ENCODE results near the gene GREB1L.

DNA sequence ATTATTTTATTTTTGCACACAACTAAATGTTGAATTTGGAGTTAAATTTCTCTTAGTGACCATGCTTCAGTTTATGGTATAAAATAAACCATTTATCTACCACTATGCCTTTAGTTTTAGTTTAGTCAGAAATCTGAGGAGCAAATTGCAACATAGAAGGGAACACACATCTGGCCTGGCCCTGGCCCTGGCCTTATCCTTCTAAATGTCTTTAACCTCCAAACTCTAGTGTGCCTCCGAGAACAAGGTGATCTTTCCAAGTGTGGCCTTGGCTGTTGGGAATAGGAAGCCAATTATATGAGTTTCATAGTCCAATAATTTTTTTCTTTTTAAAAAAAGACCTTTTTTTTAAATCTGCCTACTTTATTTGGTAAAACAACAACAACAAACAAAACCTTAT is 31.8 kb upstream of the GREB1L start:
- TF ChIP-seq MYBL2 (CRISPR knock-in tag; IDR thresholded peaks at IDR 0.05) (no peak), HMGA2 (CRISPR knock-in tag; IDR thresholded peaks at IDR 0.05) (no peak), JUN (CRISPR knock-in tag; IDR thresholded peaks at IDR 0.05) (no peak), CREB1 (CRISPR knock-in tag; IDR thresholded peaks at IDR 0.05) (no peak), FOXJ3 (CRISPR knock-in tag; IDR thresholded peaks at IDR 0.05; ENCODE audit: borderline replicate concordance) (no peak), JAZF1 (CRISPR knock-in tag; IDR thresholded peaks at IDR 0.05) (no peak), PRDM15 (CRISPR knock-in tag; IDR thresholded peaks at IDR 0.05) (no peak), TP53 (CRISPR knock-in tag; IDR thresholded peaks at IDR 0.05) (no peak), NFYB (CRISPR knock-in tag; conservative IDR thresholded peaks at IDR 0.05; ENCODE audit: low read depth) (no peak), E2F4 (CRISPR knock-in tag; IDR thresholded peaks at IDR 0.05; ENCODE audit: borderline replicate concordance, low read depth) (no peak), ZNF232 (CRISPR knock-in tag; IDR thresholded peaks at IDR 0.05) (no peak)
- TF ChIP-seq, protein P1, sequence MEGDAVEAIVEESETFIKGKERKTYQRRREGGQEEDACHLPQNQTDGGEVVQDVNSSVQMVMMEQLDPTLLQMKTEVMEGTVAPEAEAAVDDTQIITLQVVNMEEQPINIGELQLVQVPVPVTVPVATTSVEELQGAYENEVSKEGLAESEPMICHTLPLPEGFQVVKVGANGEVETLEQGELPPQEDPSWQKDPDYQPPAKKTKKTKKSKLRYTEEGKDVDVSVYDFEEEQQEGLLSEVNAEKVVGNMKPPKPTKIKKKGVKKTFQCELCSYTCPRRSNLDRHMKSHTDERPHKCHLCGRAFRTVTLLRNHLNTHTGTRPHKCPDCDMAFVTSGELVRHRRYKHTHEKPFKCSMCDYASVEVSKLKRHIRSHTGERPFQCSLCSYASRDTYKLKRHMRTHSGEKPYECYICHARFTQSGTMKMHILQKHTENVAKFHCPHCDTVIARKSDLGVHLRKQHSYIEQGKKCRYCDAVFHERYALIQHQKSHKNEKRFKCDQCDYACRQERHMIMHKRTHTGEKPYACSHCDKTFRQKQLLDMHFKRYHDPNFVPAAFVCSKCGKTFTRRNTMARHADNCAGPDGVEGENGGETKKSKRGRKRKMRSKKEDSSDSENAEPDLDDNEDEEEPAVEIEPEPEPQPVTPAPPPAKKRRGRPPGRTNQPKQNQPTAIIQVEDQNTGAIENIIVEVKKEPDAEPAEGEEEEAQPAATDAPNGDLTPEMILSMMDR (IDR thresholded peaks at IDR 0.05), result no peak
- TF ChIP-seq, protein P2, sequence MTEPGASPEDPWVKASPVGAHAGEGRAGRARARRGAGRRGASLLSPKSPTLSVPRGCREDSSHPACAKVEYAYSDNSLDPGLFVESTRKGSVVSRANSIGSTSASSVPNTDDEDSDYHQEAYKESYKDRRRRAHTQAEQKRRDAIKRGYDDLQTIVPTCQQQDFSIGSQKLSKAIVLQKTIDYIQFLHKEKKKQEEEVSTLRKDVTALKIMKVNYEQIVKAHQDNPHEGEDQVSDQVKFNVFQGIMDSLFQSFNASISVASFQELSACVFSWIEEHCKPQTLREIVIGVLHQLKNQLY (CRISPR knock-in tag; IDR thresholded peaks at IDR 0.05), result no peak
- TF ChIP-seq, protein P3, sequence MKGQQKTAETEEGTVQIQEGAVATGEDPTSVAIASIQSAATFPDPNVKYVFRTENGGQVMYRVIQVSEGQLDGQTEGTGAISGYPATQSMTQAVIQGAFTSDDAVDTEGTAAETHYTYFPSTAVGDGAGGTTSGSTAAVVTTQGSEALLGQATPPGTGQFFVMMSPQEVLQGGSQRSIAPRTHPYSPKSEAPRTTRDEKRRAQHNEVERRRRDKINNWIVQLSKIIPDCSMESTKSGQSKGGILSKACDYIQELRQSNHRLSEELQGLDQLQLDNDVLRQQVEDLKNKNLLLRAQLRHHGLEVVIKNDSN (CRISPR knock-in tag; IDR thresholded peaks at IDR 0.05), result no peak

Measured in WTC11 (cell line).